Mucosa of descending colon (tissue), 3 donors: ENCODE data around the gene DGCR2. TPM values are rescaled to one million over a fixed set of nuclear protein-coding genes. Genes with fewer than 3 reads are reported as not detected.

ENCODE experiments used
- ATAC-seq: fragments of 200-7000 bp; cut with Tn5 transposase; one replicate; pipeline ENCODE4 v1.9.1; 2020; ENCODE audit warnings: mild to moderate bottlenecking, moderate library complexity
- DNase-seq, 3 donors: peaks; one replicate each; pipeline ENCODE4 v3.0.0-alpha.2; 2020
- H3K36me3 ChIP-seq: fragments of 200-600 bp; one replicate; pipeline ENCODE4 v1.8.0; 2021; ENCODE audit warnings: low read depth, mild to moderate bottlenecking
- H3K4me1 ChIP-seq: fragments of 200-600 bp; one replicate; pipeline ENCODE4 v1.8.0; 2021; ENCODE audit warnings: low read depth, mild to moderate bottlenecking
- H3K4me3 ChIP-seq: fragments of 200-600 bp; one replicate; pipeline ENCODE4 v1.8.0; 2021; ENCODE audit warnings: mild to moderate bottlenecking
- H3K9me3 ChIP-seq: fragments of 200-600 bp; one replicate; pipeline ENCODE4 v1.8.0; 2021; ENCODE audit warnings: mild to moderate bottlenecking
- intact Hi-C, 2 donors: fragments of 100-400 bp; cut with DNase I in 1 of 2; cut with micrococcal nuclease in 1 of 2; formaldehyde crosslinking; loops; one replicate each; pipeline versions ENCODE4 v1.11.0 to v1.11.1; 2022; cut with DNase I, micrococcal nuclease
- total RNA-seq, 3 donors: library from RNA; stranded (reverse); fragmentation: NEBNext Ultra II Directional in 2 of 3; extraction: Animal tissue kit (Norgen Biotek cat#: 25700) in 2 of 3; gene quantifications; one replicate each; pipeline versions ENCODE4 v1.2.1 to v1.2.4, GENCODE V29; 2021 to 2023
- TF ChIP-seq, protein P1 (sequence below): fragments of 200-600 bp; IDR thresholded peaks from one replicate; pipeline ENCODE4 v1.8.0; 2022; ENCODE audit warnings: antibody characterized with exemption, mild to moderate bottlenecking
- donor health status: DM: no; HTN: no; CAD: no; lungs with moderate emphysema.
- donor health status: DM: no; HTN: no; CAD: no.
- donor health status: DM: no; HTN: yes; CAD: no.

Gene DGCR2
- total RNA-seq, 3 donors from 2014 or later = 68.4 to 100 (median 79.8) TPM

DNA sequence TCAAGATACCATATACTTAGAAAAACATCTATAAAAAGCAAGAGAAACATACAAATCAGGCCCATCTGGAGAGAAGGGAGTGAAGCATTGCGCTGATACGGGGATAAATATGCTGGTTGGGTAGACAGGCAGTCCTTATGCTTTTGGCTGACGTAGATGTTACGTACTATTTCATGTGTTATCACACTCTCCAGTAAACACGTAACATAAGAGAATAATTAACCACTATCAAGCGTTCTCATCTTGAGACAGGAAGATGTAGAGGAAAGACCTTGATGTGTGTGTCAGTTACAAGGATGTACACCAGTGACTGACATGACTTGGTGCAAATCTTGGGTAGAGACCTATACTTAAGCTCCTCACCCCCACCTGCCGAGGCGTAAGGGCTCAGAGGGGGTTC lies 99.5 kb downstream of the DGCR2 start:
- no peak overlapping the region for H3K4me3 ChIP-seq
- DNase-seq = no peak
- no peaks in the 10 kb centered on the region for H3K4me1 ChIP-seq
- no peaks in the 10 kb centered on the region for H3K9me3 ChIP-seq
- TF ChIP-seq, protein P1, sequence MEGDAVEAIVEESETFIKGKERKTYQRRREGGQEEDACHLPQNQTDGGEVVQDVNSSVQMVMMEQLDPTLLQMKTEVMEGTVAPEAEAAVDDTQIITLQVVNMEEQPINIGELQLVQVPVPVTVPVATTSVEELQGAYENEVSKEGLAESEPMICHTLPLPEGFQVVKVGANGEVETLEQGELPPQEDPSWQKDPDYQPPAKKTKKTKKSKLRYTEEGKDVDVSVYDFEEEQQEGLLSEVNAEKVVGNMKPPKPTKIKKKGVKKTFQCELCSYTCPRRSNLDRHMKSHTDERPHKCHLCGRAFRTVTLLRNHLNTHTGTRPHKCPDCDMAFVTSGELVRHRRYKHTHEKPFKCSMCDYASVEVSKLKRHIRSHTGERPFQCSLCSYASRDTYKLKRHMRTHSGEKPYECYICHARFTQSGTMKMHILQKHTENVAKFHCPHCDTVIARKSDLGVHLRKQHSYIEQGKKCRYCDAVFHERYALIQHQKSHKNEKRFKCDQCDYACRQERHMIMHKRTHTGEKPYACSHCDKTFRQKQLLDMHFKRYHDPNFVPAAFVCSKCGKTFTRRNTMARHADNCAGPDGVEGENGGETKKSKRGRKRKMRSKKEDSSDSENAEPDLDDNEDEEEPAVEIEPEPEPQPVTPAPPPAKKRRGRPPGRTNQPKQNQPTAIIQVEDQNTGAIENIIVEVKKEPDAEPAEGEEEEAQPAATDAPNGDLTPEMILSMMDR = no peak
- no peaks in the 10 kb centered on the region for H3K36me3 ChIP-seq
- ATAC-seq = no peak
- intact Hi-C loops = no loop called here

GRCh38 chr22:19019679-19020032 lies 102.6 kb downstream of the DGCR2 start:
- Histone ChIP-seq H3K9me3 (no peaks in the 10 kb centered on the region), H3K4me3 (no peak overlapping the region), H3K36me3 (no peaks in the 10 kb centered on the region), H3K4me1 (no peaks in the 10 kb centered on the region)
- ATAC-seq = no peak
- TF ChIP-seq, protein P1 = no peak
- DNase-seq = no peak
- intact Hi-C loops = no loop called here

GRCh38 chr22:19019029-19019678 lies 103.1 kb downstream of the DGCR2 start:
- DNase-seq = no peak
- intact Hi-C loops = no loop called here
- no peak for ATAC-seq

GRCh38 chr22:19018256-19018655 lies 104.0 kb downstream of the DGCR2 start:
- TF ChIP-seq, protein P1 = no peak
- H3K36me3 ChIP-seq = no peaks in the 10 kb centered on the region
- intact Hi-C loops = no loop called here
- no peak overlapping the region for H3K4me3 ChIP-seq
- H3K4me1 ChIP-seq = no peaks in the 10 kb centered on the region
- H3K9me3 ChIP-seq = no peaks in the 10 kb centered on the region
- DNase-seq = no peak
- ATAC-seq = no peak

More at GRCh38 chr22:19019029-19019678, 103.1 kb downstream of the DGCR2 start:
- Histone ChIP-seq H3K9me3 (no peaks in the 10 kb centered on the region), H3K4me3 (no peak overlapping the region), H3K36me3 (no peaks in the 10 kb centered on the region), H3K4me1 (no peaks in the 10 kb centered on the region)
- TF ChIP-seq, protein P1 = no peak

DNA sequence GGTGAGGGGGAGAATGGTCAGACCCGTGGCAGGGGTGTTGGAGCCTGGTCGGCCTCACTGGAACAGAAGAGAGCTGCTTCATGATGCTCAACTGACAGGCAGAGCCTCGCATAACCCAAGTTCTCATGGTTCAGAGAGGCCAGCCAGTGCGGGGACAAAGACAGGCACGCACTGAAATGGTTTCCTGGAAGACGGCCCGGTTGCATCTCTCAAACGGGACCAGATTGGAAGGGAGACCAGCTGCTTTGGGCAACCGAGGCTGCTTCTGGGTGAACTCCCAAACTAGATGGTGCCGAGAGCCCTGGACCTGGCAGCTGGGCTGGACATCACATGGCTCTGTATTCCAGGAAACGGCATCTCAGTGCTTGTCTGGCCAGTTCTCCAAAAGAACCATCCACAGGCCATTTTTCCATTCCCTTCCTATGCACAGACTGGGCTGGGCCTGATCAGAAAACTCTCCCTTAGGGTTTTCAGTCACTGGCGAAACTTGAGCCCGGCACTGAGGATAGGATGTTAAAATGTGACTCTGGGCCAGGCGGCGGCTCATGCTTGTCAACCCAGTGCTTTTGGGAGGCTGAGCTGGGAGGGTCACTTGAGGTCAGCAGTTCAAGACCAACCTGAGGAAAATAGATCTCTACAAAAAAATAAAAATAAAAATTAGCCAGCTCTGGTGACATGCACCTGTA lies 106.0 kb downstream of the DGCR2 start:
- no peak overlapping the region for H3K4me3 ChIP-seq
- intact Hi-C loops = no loop called here
- no peak for ATAC-seq
- TF ChIP-seq, protein P1 = no peak
- H3K36me3 ChIP-seq = no peaks in the 10 kb centered on the region
- no peaks in the 10 kb centered on the region for H3K4me1 ChIP-seq
- DNase-seq = no peak
- H3K9me3 ChIP-seq = no peaks in the 10 kb centered on the region
